GM12878 (cell line): Measurements from ENCODE around the gene ADGRE3. TPM values are rescaled to one million over a fixed set of nuclear protein-coding genes. Genes with fewer than 3 reads are reported as not detected.
"Not testable (repeated sequence)": the region's sequence is repeated elsewhere in the genome, so short reads cannot be mapped to it uniquely, and the experiment has no call there.

Source experiments
- ATAC-seq: fragments of 200-7000 bp; cut with Tn5 transposase; 3 replicates; pipeline ENCODE4 v1.9.1; 2020; ENCODE audit warnings: mild to moderate bottlenecking, moderate library complexity
- BruUV-seq: library from RNA; stranded (reverse); fragments of 400-500 nt; replicated peaks from 2 replicates; lab custom pipeline; 2021; lab: Mats Ljungman, UMichigan
- CTCF ChIA-PET: fragments of 300-600 bp; sonication (Branson Sonifier 250); formaldehyde crosslinking; extraction: SDS; loops from one replicate; lab custom pipeline; 2021; ENCODE audit warnings: inconsistent platforms; lab: Yijun Ruan, JAX
- POLR2A ChIA-PET: fragments of 350-600 bp; formaldehyde crosslinking; extraction: SDS; loops from one replicate; lab custom pipeline; 2021; ENCODE audit warnings: inconsistent platforms; lab: Charles Lee
- RAD21 ChIA-PET: fragments of 300-600 bp; sonication (Branson Sonifier 250); formaldehyde crosslinking; loops from one replicate; lab custom pipeline; 2023; ENCODE audit warnings: antibody characterized with exemption; ENCODE audit not compliant: unreplicated experiment; lab: Charles Lee
- SMC1A ChIA-PET: fragments of 300-600 bp; sonication (Branson Sonifier 250); formaldehyde crosslinking; loops from one replicate; lab custom pipeline; 2023; ENCODE audit not compliant: unreplicated experiment, uncharacterized antibody; lab: Charles Lee
- DNase-seq: peaks from one replicate; pipeline ENCODE4 v3.0.0-alpha.2; 2011; ENCODE audit warnings: low read depth, low spot score
- FAIRE-seq: peaks from 3 replicates; lab custom pipeline; 2011; peaks lifted over from hg19 to GRCh38; lab: Jason Lieb, UNC
- H2AFZ ChIP-seq: 2 replicates; pipeline ENCODE4 v1.6.0; 2011; ENCODE audit warnings: low read depth, low read length, control low read depth; ENCODE audit not compliant: control insufficient read depth
- H3K27ac ChIP-seq: 2 replicates; pipeline ENCODE4 v1.5.1; 2011; ENCODE audit warnings: control low read depth; ENCODE audit not compliant: control insufficient read depth, insufficient read depth
- H3K27me3 ChIP-seq, 2 experiments: replicated peaks in 1 of 2; 2 replicates each; pipeline versions ENCODE4 v1.6.0 to v1.6.1; 2011; ENCODE audit warnings: low read length in 1 of 2; ENCODE audit not compliant: control insufficient read depth in 2 of 2, insufficient read depth in 2 of 2
- H3K36me3 ChIP-seq, 2 experiments: 2 replicates each; pipeline ENCODE4 v1.5.1; 2011; ENCODE audit warnings: low read length in 1 of 2; ENCODE audit not compliant: control insufficient read depth in 2 of 2, insufficient read depth in 2 of 2
- H3K4me1 ChIP-seq: 2 replicates; pipeline ENCODE4 v1.6.1; 2011; ENCODE audit warnings: mild to moderate bottlenecking, low read length, moderate library complexity, mixed read lengths; ENCODE audit not compliant: control insufficient read depth, insufficient read depth
- H3K4me2 ChIP-seq: 2 replicates; pipeline ENCODE4 v1.6.0; 2011; ENCODE audit warnings: control low read depth; ENCODE audit not compliant: control insufficient read depth, insufficient read depth
- H3K4me3 ChIP-seq: fragments of 200-600 bp; sonication (generic); 2 replicates; pipeline ENCODE4 v1.5.1; 2016
- H3K79me2 ChIP-seq: 2 replicates; pipeline ENCODE4 v1.6.0; 2011; ENCODE audit warnings: low read length; ENCODE audit not compliant: control insufficient read depth, insufficient read depth
- H3K9ac ChIP-seq: 2 replicates; pipeline ENCODE4 v1.8.0; 2011; ENCODE audit warnings: low read length, control low read depth, mixed read lengths; ENCODE audit not compliant: control insufficient read depth, insufficient read depth
- H3K9me3 ChIP-seq: replicated peaks from 3 replicates; pipeline ENCODE4 v1.5.1; 2011; ENCODE audit warnings: mild to moderate bottlenecking, low read length; ENCODE audit not compliant: control insufficient read depth, insufficient read depth
- H4K20me1 ChIP-seq: 2 replicates; pipeline ENCODE4 v1.6.0; 2011; ENCODE audit not compliant: control insufficient read depth, insufficient read depth
- CUX1 ChIP-seq: IDR thresholded peaks from 2 replicates; pipeline ENCODE4 v1.6.1; 2012; ENCODE audit warnings: improper control_type of control experiment, low read depth, low read length; ENCODE audit not compliant: insufficient replicate concordance
- DPF2 ChIP-seq: fragments of 450-650 bp; IDR thresholded peaks from 2 replicates; pipeline ENCODE4 v1.6.1; 2017; ENCODE audit warnings: mild to moderate bottlenecking
- HDGF ChIP-seq: fragments of 450-650 bp; IDR thresholded peaks from 2 replicates; pipeline ENCODE4 v1.6.1; 2016; ENCODE audit warnings: antibody characterized with exemption
- LARP7 ChIP-seq: fragments of 450-650 bp; IDR thresholded peaks from 2 replicates; pipeline ENCODE4 v1.6.1; 2017; ENCODE audit warnings: mild to moderate bottlenecking
- MLLT1 ChIP-seq: fragments of 450-650 bp; IDR thresholded peaks from 2 replicates; pipeline ENCODE4 v1.6.1; 2016; ENCODE audit warnings: mild to moderate bottlenecking
- NFIC ChIP-seq: IDR thresholded peaks from 2 replicates; pipeline ENCODE4 v1.6.1; 2012; ENCODE audit warnings: low read depth, mild to moderate bottlenecking, inconsistent platforms, low read length, moderate library complexity
- NKRF ChIP-seq: fragments of 450-650 bp; conservative IDR thresholded peaks from 2 replicates; pipeline ENCODE4 v1.6.1; 2017; ENCODE audit warnings: mild to moderate bottlenecking, moderate library complexity
- PML ChIP-seq: IDR thresholded peaks from 2 replicates; pipeline ENCODE4 v1.6.1; 2012; ENCODE audit warnings: low read length, inconsistent platforms
- POLR2AphosphoS5 ChIP-seq: IDR thresholded peaks from 2 replicates; pipeline ENCODE4 v1.6.1; 2011; ENCODE audit warnings: mild to moderate bottlenecking, low read length, inconsistent platforms
- SPI1 ChIP-seq: IDR thresholded peaks from 2 replicates; pipeline ENCODE4 v1.6.1; 2011; ENCODE audit warnings: low read depth, mild to moderate bottlenecking, low read length, moderate library complexity, borderline replicate concordance; ENCODE audit not compliant: insufficient read depth
- TCF12 ChIP-seq: IDR thresholded peaks from 2 replicates; pipeline ENCODE4 v1.6.1; 2011; ENCODE audit warnings: low read depth, mild to moderate bottlenecking, low read length
- ZNF217 ChIP-seq: fragments of 450-650 bp; IDR thresholded peaks from 2 replicates; pipeline ENCODE4 v1.6.1; 2017; ENCODE audit warnings: antibody characterized with exemption, mild to moderate bottlenecking
- WGBS: methylation state at CpG from one replicate; pipeline ENCODE4 v1.1.6; 2016; ENCODE audit warnings: low lambda C conversion rate; ENCODE audit not compliant: insufficient replicate concordance, insufficient coverage; ENCODE audit errors: missing lambda C conversion rate; 5-methylcytosine and 5-hydroxymethylcytosine counted together
- in situ Hi-C: fragments of 300-500 bp; cut with MboI; formaldehyde crosslinking; loops from 9 replicates; pipeline ENCODE4 v1.14.3; 2018; ENCODE audit warnings: mixed read lengths
- intact Hi-C: fragments of 100-400 bp; cut with micrococcal nuclease; formaldehyde crosslinking; loops from one replicate; pipeline ENCODE4 v1.14.2; 2022; ENCODE audit not compliant: unreplicated experiment
- polyA plus RNA-seq, 11 experiments: library from polyadenylated mRNA; depleted of rRNA in 4 of 11; unstranded in 6 of 11; stranded (reverse) in 5 of 11; fragments of >200 nt; fragmentation: Nextera tagmentation in 4 of 11; fragmentation: Illumina TruSeq in 1 of 11; extraction: Ambion mirVana in 4 of 11; extraction: Trizol in 1 of 11; gene quantifications; 1 replicate in 1 of 11; 2 replicates in 10 of 11; pipeline versions ENCODE4 v1.2.1 to v1.2.3, GENCODE V29; 2011 to 2016; ENCODE audit warnings: inconsistent platforms in 2 of 11, missing spikeins in 2 of 11, low read depth in 1 of 11
- total RNA-seq, 4 experiments: library from RNA; depleted of rRNA in 3 of 4; stranded (reverse); fragments of >200 nt in 3 of 4; fragmentation: Illumina TruSeq in 1 of 4; extraction: Trizol in 1 of 4; gene quantifications; 2 replicates each; pipeline versions ENCODE4 v1.2.1 to v1.2.3, GENCODE V29; 2013 to 2021

Gene ADGRE3
- total and polyA plus RNA-seq, 10 of the 15 experiments (the other 5 are each of a cell fraction or from before 2014, with no cell fraction given) = 0.04 to 0.10 (median 0.05) TPM; not detected in 6

GRCh38 chr19:14613399-14614098 is 61.1 kb downstream of the ADGRE3 start:
- CTCF ChIA-PET = interaction anchor here (0.6 to 2.2 kb wide), 8 partner anchors 9 to 248 kb away, joined by 3 to 12 read pairs (median 4); no protein-coding TSS in a partner anchor
- peak overlapping the region; percentile 49 for H3K27ac ChIP-seq
- H3K4me3 ChIP-seq, H3K9me3 ChIP-seq, H3K79me2 ChIP-seq, FAIRE-seq, BruUV-seq, in situ Hi-C loops, H3K27me3 ChIP-seq, H2AFZ ChIP-seq, DNase-seq, H4K20me1 ChIP-seq, H3K9ac ChIP-seq: not testable (repeated sequence)
- H3K4me1 ChIP-seq = peaks cover 20% of the 10 kb centered on the region
- RAD21 ChIA-PET = interaction anchor here (1.4 to 3.3 kb wide), 6 partner anchors 9 to 76 kb away, joined by 5 to 28 read pairs (median 7); no protein-coding TSS in a partner anchor
- H3K36me3 ChIP-seq = peaks cover 8 to 11% of the 10 kb centered on the region in 2 experiments
- peak overlapping the region; percentile 35; the same call in 1 of the 2 replicates for H3K4me2 ChIP-seq
- POLR2A ChIA-PET = interaction anchor here (0.7 to 2.3 kb wide), 7 partner anchors 9 to 1040 kb away, joined by 3 to 11 read pairs (median 4); partner anchors contain the start of gene AKAP8L
- peak; percentile 39 for ATAC-seq
- 56% methylated on average over 14 of the region's 14 CpGs for WGBS
- SMC1A ChIA-PET = interaction anchor here (0.6 to 4.3 kb wide), 9 partner anchors 9 to 255 kb away, joined by 3 to 31 read pairs (median 4); partner anchors contain the start of gene ADGRE3
- TF ChIP-seq TCF12 (peak; percentile 60; the same call in 1 of the 2 replicates), SPI1 (peak; percentile 89), DPF2 (peak; percentile 93), PML (peak; percentile 14; the same call in 1 of the 2 replicates), LARP7 (peak; percentile 51; the same call in 1 of the 2 replicates), HDGF (0 out of 2 replicates have a peak, but pooled peaks have one; percentile 49), NFIC (0 out of 2 replicates have a peak, but pooled peaks have one; percentile 10), MLLT1 (0 out of 2 replicates have a peak, but pooled peaks have one; percentile 35), ZNF217 (peak; percentile 92), NKRF (peak; percentile 52; the same call in 1 of the 2 replicates), CUX1 (peak; percentile 98), POLR2AphosphoS5 (0 out of 2 replicates have a peak, but pooled peaks have one; percentile 26)
- TF ChIP-seq, all 136 proteins: peak for 12; not testable (repeated sequence) for 124
- intact Hi-C loops = loop anchor here (10.0 kb wide), 1 partner anchor 71 kb away; no protein-coding TSS in a partner anchor
